Articular chondrocyte of knee joint (primary cell): Measurements from ENCODE around the gene HIPK3. TPM values are rescaled to one million over a fixed set of nuclear protein-coding genes. Genes with fewer than 3 reads are reported as not detected.

ENCODE experiments used
- total RNA-seq: library from RNA; depleted of rRNA; stranded (reverse); fragments of >200 nt; gene quantifications from 2 replicates; pipeline ENCODE4 v1.2.3, GENCODE V29; 2012

HIPK3 gene
- total RNA-seq = 135 and 161 TPM in 2 replicates

DNA sequence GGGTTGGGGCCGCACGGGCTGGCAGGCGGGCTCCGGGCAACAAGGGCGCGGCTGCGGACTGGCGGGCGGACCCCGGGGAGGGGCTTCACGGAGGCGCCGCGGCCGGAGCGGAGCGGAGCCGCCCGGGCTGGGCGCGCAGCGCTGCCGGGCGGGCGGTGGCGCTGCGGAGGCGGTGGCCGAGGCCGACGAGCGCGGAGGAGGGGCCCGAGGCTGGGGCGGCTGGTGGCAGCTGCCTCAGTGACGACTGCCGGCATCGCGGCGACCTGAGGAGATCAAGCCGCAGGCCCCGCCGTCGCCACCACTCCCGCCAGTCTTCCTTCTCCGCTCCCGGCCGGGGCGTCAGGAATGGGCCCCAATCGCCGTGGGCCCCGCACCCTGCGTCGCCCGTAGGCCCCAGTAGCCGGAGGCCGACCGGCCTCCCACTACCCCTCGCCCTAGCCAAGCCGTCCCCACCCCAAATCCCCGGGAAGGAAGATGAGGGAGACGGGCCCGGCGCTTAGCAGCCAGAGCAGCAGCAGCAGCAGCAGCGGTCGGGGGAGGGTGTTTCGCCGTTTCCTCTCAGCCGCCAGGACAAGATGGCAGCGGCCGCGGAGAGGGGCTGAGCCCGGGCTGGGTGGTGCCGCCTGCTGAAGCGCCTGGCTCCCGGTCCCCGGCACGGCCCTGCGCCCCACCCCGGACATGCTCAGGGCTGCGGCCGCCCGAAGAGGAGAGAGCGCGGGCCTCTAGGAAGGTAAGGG is at the start of gene HIPK3:
HIPK3 (plus strand) TSS at position 222 of the 737 bp plus-strand sequence.

DNA sequence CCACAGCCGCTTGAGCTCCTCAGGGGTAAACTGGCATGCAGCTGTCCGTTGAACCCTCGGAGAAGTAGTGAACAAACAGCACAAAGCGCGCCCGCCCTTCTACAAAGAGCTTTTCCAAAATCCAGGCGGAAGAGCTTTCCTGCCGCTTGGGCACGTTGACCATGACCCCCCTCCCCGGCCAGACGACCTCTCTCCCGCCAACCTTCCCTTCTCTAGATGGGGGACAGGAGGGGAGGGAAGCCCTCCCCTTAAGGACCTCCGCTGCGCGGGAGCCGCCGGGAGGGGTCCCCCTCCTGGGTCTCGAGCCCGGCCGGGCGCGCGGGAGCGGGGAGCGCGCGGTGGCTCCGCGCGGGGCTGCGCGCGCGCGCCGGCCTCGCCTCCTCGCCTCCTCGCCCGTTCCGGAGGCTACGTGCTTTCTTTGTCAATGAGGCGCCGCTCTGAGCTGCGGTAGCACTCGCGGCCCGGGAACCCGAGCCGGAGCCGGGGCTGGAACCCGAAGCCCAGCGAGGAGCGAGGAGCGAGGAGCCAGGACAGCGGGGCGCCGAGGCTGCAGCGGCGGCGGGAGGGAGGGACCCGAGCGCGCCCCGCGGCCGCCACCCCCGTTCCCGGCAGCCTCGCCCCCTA is 118.6 kb downstream of the HIPK3 start, which contains the start of gene KIAA1549L:
KIAA1549L (plus strand) TSS at position 421 of the 624 bp plus-strand sequence.

Other genes starting within 250 kb of the HIPK3 start
- gene DEPDC7, start 241.5 kb upstream of the HIPK3 start, total RNA-seq = 15.5 and 20.8 TPM in 2 replicates
- gene TCP11L1, start 217.8 kb upstream of the HIPK3 start, total RNA-seq = 33.8 and 36.4 TPM in 2 replicates
- gene CSTF3, start 95.9 kb upstream of the HIPK3 start, total RNA-seq = 26.3 and 30.1 TPM in 2 replicates
- 0.13 and 0.65 TPM in 2 replicates for gene KIAA1549L, start 118.7 kb downstream of the HIPK3 start, total RNA-seq